Activated CD8-positive, alpha-beta T cell treated with anti-CD3 and anti-CD28 coated beads for 36 hours (primary cell): ENCODE results near the gene COBL. TPM values are rescaled to one million over a fixed set of nuclear protein-coding genes. Genes with fewer than 3 reads are reported as not detected.

Source experiments
- ATAC-seq: fragments of 200-7000 bp; cut with Tn5 transposase; one replicate; pipeline ENCODE4 v1.10.0; 2021; ENCODE audit warnings: mild to moderate bottlenecking, moderate library complexity
- CTCF ChIA-PET: fragments of 350-600 bp; sonication (Branson Sonifier 250); formaldehyde crosslinking; loops from one replicate; lab custom pipeline; 2021; ENCODE audit warnings: antibody characterized with exemption; lab: Charles Lee
- POLR2A ChIA-PET: fragments of 350-600 bp; sonication (Branson Sonifier 250); formaldehyde crosslinking; loops from one replicate; lab custom pipeline; 2021; ENCODE audit warnings: antibody characterized with exemption; lab: Charles Lee
- DNase-seq: peaks from one replicate; pipeline ENCODE4 v3.0.0-alpha.2; 2020
- H3K27ac Mint-ChIP-seq: one replicate; pipeline ENCODE4 v1.8.0; 2021; ENCODE audit warnings: mild to moderate bottlenecking, mixed read lengths
- H3K27me3 Mint-ChIP-seq: one replicate; pipeline ENCODE4 v1.8.0; 2021; ENCODE audit warnings: mixed read lengths
- H3K36me3 Mint-ChIP-seq: one replicate; pipeline ENCODE4 v1.8.0; 2021; ENCODE audit warnings: low read depth, mixed read lengths
- H3K4me1 Mint-ChIP-seq: one replicate; pipeline ENCODE4 v1.8.0; 2021; ENCODE audit warnings: low read depth, mixed read lengths
- H3K4me3 Mint-ChIP-seq: one replicate; pipeline ENCODE4 v1.8.0; 2021; ENCODE audit warnings: mild to moderate bottlenecking, moderate library complexity, mixed read lengths
- H3K9me3 Mint-ChIP-seq: one replicate; pipeline ENCODE4 v1.8.0; 2021; ENCODE audit warnings: mixed read lengths
- intact Hi-C: fragments of 100-400 bp; cut with micrococcal nuclease; formaldehyde crosslinking; loops from one replicate; pipeline ENCODE4 v1.10.0; 2022
- total RNA-seq, 2 experiments: library from RNA; stranded (reverse); gene quantifications; one replicate each; pipeline ENCODE4 v1.2.3, GENCODE V29; 2021
- TF ChIP-seq, protein P1 (sequence below): fragments of 200-600 bp; IDR thresholded peaks from one replicate; pipeline ENCODE4 v1.8.0; 2022; ENCODE audit warnings: antibody characterized with exemption, mild to moderate bottlenecking

The COBL gene
- total RNA-seq, 2 experiments from 2014 or later = not detected

DNA sequence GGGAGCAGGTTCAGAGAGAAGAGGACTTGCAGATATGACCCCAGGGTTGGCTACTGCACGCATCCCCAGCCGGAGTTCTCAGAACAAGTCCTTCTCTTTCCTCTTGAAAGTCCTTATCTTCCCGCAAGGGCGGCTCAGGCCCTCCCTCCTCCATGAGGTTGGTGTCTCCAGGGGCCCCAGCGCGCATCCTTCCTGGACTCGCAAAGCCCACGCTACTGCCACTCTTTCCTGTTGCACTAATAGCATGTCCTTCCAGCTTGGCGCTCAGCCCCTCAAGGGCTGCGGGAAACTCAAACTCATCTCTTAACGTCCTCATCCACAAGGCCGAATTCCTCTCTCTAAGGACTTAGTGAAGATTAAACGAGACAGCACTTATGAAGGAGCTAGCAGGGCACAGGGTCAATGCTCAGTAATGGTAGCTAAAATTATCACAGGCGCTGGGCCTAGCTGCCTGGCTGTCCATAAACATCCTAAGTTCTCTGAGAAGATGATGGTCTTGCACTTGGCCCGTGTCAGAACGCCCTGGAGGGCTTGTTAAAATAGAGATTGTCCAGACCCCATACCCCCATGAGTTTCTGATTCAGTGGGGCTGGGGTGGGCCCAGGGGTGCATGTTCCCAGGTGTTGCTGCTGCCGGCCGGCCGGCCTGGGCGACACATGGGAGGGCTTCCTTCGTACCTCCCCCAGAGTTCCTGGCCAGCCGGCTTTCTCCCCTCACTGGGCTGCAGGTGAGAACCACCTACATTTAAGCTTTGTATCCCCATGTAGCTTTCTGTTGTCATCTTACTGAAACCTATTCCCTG lies 261.4 kb downstream of the COBL start:
- H3K4me3 Mint-ChIP-seq = no peak overlapping the region
- no peaks in the 10 kb centered on the region for H3K9me3 Mint-ChIP-seq
- no peaks in the 10 kb centered on the region for H3K36me3 Mint-ChIP-seq
- no peak for ATAC-seq
- POLR2A ChIA-PET = no interaction called here
- no peak for DNase-seq
- CTCF ChIA-PET = interaction anchor here (3.8 kb wide), 1 partner anchor 106 kb away, joined by 16 read pairs; no protein-coding TSS in a partner anchor
- TF ChIP-seq, protein P1, sequence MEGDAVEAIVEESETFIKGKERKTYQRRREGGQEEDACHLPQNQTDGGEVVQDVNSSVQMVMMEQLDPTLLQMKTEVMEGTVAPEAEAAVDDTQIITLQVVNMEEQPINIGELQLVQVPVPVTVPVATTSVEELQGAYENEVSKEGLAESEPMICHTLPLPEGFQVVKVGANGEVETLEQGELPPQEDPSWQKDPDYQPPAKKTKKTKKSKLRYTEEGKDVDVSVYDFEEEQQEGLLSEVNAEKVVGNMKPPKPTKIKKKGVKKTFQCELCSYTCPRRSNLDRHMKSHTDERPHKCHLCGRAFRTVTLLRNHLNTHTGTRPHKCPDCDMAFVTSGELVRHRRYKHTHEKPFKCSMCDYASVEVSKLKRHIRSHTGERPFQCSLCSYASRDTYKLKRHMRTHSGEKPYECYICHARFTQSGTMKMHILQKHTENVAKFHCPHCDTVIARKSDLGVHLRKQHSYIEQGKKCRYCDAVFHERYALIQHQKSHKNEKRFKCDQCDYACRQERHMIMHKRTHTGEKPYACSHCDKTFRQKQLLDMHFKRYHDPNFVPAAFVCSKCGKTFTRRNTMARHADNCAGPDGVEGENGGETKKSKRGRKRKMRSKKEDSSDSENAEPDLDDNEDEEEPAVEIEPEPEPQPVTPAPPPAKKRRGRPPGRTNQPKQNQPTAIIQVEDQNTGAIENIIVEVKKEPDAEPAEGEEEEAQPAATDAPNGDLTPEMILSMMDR = no peak
- intact Hi-C loops = no loop called here
- no peaks in the 10 kb centered on the region for H3K4me1 Mint-ChIP-seq
- H3K27ac Mint-ChIP-seq = no peak overlapping the region
- H3K27me3 Mint-ChIP-seq = peaks cover 2% of the 10 kb centered on the region

DNA sequence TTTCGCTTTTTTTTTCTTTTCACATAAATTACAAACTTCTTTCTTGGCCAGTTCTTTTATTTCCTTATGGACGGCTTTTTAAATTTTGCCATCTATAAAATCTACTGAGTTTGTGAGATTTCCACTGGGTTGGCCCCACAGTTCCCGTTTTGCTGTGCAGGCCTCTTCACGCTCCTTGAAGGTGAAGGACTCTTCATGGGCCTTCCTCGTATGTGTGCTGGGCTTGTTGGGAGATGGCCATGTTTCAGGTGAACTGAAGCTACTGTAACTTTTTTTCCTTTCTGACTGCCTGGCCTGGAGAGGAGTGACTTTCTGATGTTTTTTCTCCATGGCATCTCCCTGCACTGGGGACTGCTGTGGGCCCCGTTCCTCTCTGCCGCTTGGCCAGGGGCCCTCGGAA lies 262.4 kb downstream of the COBL start:
- Mint-ChIP-seq H3K27me3 (peaks cover 2% of the 10 kb centered on the region), H3K27ac (no peak overlapping the region), H3K4me3 (no peak overlapping the region), H3K4me1 (no peaks in the 10 kb centered on the region), H3K9me3 (no peaks in the 10 kb centered on the region), H3K36me3 (no peaks in the 10 kb centered on the region)
- intact Hi-C loops = no loop called here
- ChIA-PET POLR2A (interaction anchor here (0.9 kb wide), 1 partner anchor 259 kb away, joined by 3 read pairs; no protein-coding TSS in a partner anchor), CTCF (interaction anchor here (2.4 to 3.8 kb wide), 2 partner anchors 14 to 107 kb away, joined by 6 to 16 read pairs; no protein-coding TSS in a partner anchor)
- TF ChIP-seq, protein P1 = no peak
- no peak for DNase-seq
- no peak for ATAC-seq

DNA sequence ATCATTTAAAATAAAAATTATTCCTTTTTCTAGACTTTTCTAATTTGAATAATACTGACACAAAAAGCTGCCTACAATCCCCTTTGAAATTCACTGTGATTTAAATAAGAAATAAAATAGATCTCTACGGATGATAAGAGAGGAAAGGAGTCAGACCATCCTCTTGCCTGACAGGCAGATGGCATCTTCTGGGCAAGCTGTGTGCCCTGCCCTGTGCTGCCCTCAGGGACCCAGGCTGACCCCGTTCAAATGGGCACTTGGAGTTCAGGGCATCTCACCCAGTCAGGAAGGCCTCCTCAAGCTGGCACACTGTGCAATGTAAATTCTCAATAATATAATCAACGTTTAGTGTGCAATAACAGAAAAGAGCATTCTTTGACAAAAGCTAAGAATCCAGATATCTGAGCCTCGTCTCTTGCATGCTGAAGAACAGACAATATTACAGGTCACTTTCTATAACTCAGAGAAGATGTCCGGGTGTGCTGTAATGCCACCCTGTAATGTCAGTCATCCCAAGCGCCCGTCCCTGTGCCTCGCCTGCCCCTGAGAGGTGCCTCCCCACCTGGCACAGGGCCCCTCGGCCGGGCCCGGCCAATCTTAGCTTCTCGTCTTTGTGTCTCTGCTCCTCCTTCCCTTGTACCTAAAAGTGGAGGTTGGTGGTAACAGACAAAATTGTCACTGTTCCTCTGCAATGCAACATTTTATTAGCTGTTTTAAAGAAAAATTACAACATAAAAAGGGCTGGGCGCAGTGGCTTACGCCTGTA lies 263.3 kb downstream of the COBL start:
- H3K4me3 Mint-ChIP-seq = no peak overlapping the region
- intact Hi-C loops = no loop called here
- ChIA-PET POLR2A (no interaction called here), CTCF (interaction anchor here (2.4 to 3.8 kb wide), 2 partner anchors 15 to 108 kb away, joined by 6 to 16 read pairs; no protein-coding TSS in a partner anchor)
- DNase-seq (no peak), ATAC-seq (no peak)
- no peaks in the 10 kb centered on the region for H3K36me3 Mint-ChIP-seq
- no peak overlapping the region for H3K27ac Mint-ChIP-seq
- H3K9me3 Mint-ChIP-seq = no peaks in the 10 kb centered on the region
- H3K4me1 Mint-ChIP-seq = no peaks in the 10 kb centered on the region
- TF ChIP-seq, protein P1 = no peak
- H3K27me3 Mint-ChIP-seq = peaks cover 2% of the 10 kb centered on the region

DNA sequence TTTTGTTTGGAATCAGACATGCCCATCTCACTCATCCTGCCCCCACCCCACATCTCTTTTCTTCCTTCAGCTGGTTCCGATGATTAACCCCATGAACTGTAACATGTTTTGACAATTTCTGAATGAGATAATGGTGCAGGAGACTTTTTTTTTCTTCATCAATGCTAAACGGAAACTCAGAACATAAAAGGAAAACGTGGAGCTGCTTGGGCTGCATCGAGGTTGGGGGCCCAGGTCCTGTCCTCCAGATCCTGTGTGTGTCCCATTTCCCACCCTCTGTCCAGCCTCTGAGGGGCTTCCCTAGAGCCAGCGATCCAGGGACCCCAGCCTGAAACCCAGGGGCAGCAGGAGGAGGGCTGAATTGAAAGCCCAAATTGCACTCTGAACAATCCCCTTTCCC lies 270.1 kb downstream of the COBL start:
- ChIA-PET POLR2A (no interaction called here), CTCF (no interaction called here)
- DNase-seq (no peak), ATAC-seq (no peak)
- Mint-ChIP-seq H3K4me1 (no peaks in the 10 kb centered on the region), H3K36me3 (no peaks in the 10 kb centered on the region), H3K9me3 (no peaks in the 10 kb centered on the region), H3K4me3 (no peak overlapping the region), H3K27me3 (no peaks in the 10 kb centered on the region), H3K27ac (no peak overlapping the region)
- intact Hi-C loops = no loop called here
- TF ChIP-seq, protein P1 = no peak

DNA sequence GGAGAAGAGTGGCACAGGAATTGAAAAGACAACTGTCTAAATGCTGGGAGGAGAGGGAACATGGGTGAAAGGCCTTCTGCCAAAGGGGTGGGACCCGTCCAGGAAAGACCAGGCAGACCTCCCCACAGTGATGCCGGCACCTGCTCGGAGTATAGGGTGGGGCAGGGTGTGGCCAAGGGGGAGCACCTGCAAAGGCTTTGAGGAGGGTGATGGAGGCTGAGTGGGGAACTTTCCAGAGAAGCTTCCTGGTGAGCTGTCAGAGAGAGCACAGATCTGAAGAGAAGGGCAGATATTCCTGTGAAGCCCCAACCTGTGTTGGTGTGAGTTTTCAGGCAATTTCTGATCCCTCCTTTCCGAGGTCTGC lies 270.5 kb downstream of the COBL start:
- H3K9me3 Mint-ChIP-seq = no peaks in the 10 kb centered on the region
- intact Hi-C loops = no loop called here
- H3K36me3 Mint-ChIP-seq = no peaks in the 10 kb centered on the region
- DNase-seq (no peak), ATAC-seq (no peak)
- ChIA-PET POLR2A (no interaction called here), CTCF (no interaction called here)
- TF ChIP-seq, protein P1 = no peak
- no peaks in the 10 kb centered on the region for H3K27me3 Mint-ChIP-seq
- H3K27ac Mint-ChIP-seq = no peak overlapping the region
- no peaks in the 10 kb centered on the region for H3K4me1 Mint-ChIP-seq
- H3K4me3 Mint-ChIP-seq = no peak overlapping the region
